ENCODE data around the gene ZBTB16.

The ZBTB16 gene

DNA sequence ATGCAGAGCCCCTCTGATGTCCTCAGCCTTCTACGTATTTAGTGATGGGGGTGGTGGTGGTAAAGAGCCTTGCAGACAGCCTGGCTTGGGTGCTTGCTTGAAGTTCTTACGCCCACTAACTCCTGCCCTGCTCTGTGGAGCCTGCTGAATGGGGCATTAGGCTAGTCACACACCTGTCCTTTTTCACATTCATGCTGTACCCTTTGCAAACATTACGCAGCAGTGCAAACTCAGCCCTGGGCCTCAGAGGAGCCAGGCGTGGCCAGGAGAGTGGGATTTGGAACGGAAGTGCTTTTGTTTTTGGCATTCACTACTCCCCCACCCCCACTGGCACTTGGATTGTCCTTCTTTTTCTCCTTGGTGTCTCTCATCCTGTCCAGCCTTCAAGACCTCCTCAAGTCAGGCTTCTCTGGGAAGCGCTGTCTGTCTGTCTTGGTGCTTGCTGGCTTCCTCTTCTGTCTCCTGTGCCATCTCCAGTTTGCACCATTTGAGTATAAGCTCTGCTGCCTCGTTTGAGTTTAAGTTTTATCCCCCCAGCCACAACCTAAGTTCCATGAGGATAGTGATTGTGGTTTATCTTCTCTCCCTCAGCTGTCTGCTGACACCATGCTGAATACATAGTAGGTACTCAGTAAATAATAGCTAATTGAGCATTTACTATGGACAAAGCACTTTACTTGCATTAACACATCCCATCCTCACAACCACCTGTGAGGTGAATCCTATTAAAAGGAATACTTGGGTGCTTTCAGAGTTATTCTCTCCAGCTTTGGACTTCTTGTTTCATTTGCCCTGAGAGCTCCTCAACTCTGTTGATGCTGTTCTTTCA lies 26.7 kb downstream of the ZBTB16 start:
- DNase-seq = peak; percentile 36

DNA sequence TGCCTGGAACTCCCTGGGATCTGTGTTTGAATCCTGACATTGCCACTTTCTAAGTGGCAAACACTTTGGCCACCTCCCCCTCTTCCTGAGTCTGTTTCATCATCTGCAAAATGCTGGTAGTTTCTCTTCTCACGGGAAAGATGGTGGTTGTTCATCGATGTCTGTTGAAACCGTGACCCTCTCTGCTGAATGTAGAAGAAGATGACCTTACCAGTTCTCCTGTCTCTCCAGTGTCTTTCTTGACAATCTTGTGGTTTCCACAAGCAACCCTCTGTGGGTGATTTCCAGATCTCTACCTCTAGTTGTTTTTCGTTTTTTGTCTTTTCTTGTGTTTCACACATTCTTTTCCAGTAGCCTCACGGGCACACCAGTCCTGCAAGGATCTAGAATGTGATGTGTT lies 27.5 kb downstream of the ZBTB16 start:
- DNase-seq = no peak

DNA sequence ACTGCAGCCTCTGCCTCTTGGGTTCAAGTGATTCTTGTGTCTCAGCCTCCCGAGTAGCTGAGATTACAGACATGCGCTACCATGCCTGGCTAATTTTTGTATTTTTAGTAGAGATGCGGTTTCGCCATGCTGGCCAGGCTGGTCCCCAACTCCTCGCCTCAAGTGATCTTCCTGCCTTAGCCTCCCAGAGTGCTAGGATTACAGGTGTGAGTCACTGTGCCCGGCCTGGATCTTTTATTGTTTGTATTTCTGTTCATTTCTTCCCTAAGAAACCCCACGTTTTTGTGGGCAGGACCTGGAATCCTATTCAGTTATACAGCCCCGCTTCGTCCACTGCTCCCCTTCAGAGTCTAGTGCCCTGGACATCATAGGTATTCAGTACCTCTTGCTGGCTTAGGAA lies 28.7 kb downstream of the ZBTB16 start:
- DNase-seq = no peak

DNA sequence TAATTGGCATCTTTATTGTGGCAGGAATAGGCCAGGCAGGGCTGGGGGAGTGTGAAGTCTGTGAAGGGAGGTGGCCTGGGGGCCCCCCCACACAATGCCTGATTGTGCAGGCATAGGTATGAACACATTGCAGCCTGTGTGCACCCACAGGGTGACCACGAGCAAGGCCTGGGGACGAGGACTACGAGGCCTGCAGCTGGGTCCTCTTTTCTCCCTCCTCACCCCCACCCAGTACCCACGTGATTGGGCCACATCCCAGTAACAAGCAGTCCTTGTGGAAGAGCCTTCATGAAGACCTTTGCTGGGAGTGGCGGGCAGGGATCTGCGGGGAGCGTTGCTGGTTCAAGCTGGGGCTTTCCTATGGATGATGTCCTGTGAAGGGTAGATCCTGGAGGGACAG lies 29.3 kb downstream of the ZBTB16 start:
- DNase-seq = no peak

DNA sequence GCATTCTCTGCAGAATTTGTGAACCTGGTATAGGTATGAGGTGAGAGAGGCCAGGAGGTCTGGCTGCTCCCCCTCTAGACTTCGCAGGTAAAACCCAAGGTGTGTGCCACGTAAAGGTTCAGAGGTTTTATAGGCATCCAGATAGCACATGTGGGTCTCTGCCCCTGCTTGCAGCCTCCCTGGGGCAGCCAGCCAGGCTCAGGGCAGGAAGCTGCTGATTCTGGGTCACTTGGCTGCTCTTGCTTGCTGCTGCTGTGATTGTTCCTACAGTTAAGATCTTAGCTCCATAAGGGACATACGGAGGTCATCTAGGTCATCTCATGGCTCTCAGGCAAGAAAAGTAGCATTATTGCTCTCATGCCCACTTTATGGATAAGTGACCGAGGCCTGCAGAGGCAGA lies 30.2 kb downstream of the ZBTB16 start:
- no peak for DNase-seq

DNA sequence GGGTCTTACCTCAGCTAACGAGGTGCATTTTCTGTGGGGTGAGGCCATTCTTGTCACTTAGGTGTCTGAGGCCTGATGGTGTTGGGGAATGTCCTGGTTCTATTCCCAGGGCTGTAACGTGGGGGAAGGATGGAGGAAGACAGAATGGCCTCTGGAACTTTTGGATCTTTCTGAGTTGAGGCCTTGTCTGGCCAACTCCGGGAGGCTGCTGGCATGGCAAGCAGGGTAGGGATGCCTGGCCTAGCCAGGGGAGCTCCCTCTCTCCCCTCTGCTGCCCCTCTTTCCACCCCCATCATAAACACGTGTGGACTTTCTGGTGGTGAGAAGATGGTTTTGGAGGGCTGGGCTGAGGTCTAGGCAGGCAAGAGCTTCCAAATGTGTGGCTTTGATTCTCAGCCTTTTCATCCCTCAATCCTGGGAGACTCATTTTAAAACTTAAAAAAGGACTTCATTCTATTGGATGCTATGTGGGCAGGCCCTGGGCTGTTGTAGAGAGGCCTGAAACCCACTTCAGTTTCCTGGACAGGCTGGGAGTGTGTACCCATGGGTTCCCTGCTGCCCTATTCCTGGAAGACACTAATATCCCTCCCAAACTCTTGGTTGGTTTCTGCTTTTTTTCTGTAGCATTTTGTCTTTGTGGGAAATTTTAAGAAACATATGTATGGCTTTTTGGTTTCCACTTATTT lies 30.9 kb downstream of the ZBTB16 start:
- DNase-seq = no peak

DNA sequence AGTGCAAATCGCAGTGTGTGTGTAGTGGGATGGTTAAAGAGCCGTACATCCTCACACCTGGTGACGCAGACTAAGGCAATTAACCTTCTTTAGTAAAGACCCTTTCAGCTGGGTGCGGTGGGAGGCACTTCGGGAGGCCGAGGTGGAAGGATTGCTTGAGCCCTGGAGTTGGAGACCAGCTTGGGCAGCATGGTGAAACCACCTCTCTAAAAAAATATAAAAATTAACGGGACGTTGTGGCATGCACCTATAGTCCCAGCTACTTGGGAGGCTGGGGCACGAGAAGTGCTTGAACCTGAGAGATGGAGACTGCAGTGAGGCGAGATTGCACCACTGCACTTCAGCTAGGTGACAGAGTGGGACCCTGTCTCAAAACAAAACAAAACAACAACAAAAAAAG lies 31.5 kb downstream of the ZBTB16 start:
- no peak for DNase-seq

DNA sequence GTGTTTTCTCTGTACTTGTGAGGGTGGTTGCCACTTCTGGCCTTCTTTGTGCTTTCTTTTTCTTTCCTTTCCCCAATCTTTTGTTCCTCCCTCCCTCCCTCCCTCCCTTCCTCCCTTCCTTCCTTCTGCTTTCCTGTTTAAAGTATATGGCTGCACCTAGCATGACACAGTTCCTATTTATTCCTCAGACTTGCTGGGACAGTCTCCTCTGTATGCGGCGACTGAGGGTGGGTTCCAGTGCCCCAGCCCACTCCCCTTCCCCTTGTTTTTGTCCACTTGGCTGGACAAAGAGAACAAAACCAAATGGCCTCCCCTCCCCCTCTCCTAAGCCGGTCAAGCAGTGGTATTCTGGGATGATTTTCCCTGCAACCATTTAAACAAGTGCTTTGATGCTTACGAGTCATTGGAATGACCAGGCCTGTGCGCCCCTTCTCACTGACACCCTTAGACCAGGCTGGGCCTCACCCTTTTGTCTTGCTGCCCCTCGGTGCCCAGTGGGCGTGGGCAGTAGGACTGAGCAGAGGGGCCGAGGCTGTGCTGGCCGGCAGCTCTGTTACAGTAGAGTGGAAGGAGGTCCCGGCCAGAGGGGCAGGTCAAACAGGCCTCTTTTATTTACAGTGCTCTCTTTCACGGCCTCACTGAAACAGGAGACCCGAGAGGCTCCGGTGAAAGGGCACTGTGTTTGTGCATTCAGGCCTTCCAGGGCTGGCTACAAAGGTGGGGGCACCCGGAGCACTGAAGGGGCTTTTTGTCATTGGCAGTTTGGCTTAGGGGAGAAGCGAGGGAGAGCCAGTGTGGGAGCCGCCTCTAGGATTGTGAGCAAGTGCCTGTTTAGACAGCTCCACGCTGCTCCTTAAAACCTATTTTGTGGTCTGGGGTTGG lies 32.2 kb downstream of the ZBTB16 start:
- no peak for DNase-seq

DNA sequence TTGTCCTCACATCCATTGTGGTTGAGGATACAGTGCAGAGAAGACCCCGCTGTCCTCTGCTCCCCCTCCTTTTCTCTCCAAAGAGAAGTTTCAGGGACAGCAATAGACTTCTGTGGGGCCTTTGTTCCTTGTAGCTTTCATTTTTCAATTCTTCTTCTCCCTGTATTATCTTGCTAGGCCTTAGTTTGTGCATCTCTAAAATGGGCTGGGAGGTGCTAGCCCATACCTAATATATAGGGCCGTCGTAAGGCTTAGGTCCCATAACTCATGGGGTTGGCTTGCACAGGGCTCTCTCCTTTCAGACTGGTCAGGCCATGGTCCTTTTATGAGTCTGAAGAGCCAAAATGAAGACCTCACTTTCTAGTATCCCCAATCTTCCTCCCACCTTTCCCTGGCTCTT lies 33.0 kb downstream of the ZBTB16 start:
- DNase-seq = no peak

DNA sequence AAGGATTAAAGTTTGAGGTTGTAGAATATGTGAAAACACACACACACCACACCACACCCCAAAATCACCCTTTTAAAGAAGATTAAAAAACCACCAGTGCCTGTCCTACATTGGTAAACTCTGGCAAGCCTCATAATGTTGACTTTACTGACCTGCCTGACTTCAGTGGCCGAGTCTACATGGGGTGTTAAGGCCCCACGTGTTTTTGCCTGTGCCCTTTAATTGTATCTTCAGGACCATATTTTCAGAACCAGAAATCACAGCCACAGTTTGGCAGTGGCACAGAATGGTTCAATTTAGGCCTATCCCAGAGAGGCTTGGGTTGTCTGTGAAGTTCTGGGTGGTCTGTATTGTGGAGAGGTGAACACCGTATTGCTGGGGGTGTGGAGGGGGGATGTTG lies 33.4 kb downstream of the ZBTB16 start:
- DNase-seq = no peak

DNA sequence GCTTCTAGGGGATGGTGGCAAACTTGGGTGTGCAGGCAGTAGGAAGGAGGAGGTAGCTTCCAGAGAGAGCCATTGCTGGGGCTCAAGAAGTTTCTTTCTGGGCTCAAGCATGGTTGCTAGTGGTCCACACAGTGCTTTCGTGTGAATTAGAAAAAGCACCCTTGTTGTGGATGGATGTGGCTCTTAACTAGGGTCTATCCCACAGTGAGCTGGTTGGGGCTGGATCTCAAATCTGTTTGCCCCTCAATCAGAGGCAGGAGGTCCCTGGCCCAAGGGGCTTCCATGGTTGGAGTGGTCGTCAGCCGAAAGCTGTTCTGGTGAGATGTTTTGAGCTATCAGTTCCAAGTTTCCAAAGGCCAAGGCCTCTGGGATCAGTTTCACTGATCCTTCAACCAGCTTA lies 35.0 kb downstream of the ZBTB16 start:
- DNase-seq = no peak

DNA sequence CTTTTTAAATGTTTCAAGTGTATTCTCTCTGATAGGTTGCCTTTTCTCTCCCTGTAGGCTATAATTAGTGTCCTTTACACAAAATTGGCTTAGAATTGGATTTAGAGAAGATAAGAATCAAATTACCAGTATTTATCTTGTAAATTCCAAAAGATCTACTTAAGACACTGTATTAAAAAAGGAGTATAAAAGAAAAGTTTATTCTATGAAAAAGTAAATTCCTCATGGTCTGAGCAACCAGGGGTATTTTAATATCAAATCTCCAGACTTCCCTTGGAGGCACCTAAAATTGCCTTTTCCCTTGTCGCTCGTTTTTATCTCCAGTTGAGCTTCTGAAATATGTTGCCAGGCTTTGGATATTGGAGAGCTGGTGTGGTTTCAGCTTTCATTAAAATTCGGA lies 36.4 kb downstream of the ZBTB16 start:
- DNase-seq = no peak

DNA sequence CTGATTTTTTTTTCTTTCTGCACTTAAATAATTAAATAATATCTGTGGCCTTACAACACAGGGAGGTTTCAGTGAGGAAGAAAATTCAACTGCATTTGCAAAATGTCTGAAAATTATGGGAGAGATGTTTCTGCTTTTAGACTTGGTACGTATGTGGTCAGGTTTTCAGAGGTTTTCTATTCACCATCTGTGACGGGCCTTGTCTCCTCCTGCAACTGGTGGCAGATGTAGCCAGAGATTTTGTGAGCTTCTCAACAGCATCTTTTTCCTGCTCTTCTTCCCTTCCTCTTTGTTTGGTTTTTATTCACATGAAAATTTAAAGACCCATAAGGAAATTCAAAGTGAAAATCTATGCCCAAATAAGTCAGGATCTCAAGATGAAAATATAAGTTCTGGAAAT lies 38.3 kb downstream of the ZBTB16 start:
- no peak for DNase-seq

DNA sequence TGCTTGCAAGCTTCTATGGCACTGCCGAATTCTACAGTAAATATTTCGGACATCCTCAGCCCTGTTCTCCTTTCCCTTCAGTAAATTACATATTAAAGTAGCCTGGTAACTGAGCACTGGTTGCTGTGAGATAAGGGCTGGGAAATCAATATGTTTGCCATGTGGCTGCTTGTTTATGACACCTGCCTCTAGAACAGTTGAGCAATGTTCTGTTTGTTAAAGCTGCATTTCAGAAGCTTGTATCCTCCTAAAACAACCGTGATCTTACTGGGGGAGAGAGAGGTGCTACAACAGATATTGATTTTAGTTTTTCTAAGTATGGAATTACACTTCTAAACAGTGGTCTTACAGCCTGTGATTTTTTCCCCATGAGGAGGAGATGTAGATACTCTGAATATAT lies 39.4 kb downstream of the ZBTB16 start:
- peak; percentile 60 for DNase-seq

DNA sequence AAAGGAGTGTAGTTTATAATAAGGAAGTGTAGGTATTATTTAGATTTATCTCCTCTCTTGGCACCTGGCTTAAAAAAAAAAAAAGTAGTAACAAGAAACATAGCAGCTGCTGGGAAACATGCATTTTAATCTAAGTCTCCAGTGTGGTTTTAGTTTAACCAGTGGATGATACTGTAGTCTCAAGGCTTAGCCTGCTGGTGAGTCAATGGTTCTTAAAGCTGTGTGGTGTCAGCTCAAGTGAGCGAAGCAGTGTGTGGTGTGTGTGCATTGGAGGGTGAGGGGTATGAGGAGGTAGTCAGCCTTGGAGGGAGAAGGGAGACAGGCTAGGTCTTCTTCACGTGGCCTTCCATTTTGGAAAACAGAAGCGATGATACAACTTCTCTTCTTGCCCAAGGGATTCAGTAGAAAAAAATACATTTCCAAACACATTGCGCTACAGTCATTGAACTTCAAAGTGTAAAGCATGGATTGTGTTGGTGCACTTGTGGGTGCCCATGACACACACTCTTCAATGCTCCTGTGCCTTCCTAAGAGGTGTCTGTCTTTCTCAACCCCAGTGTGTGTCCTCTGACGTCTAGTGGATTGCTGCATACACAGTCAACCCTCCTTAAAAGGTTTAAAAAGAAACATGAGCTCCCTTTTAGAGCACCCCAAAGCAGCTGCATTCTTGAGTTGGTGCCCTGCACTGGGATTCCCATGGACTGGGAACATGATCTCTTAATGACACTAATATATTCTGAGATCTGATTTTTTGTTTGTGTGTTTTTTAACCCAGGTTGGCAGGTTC lies 40.1 kb downstream of the ZBTB16 start:
- DNase-seq = no peak

DNA sequence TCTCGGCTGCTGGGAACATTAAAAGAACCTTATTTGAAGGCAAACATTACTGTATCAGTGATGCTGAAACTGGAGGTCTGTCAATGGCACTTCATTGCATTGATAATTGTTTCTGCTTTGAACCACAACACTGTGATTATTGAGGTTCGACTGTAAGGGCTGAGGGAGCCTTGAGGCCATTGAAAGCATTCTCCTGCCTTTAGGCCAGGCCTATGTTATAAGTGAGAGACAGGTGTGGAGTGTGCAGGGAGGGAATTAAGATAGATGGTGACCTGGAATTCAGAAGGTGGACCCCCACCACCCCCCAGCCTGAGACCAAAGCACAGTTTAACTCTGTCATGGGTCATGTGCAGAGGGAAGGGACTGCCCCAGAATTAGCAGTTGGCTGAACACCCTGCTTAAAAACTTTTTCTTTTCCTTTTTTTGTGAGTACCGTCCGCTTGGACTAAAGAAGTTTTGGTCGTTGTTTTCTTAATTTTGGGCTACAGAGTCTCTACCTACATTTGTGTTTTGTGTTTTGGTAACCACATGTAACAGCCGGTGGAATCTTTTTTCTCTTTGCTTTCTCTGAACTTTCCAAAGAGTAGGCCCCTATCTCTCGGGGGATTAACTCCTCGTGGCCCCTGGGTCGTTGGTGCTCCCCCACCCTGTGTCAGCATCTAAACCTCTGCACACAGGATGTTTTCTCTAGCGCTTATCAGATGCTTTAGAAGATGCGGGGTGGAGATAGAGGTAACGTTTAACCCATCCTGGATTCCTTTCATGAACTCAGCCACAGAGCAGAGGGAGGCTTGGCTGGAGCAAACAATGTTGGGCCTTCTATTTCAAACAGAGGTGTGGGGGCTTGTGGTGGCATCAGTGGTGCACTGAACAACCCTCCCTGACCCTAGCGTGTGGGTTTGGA lies 43.7 kb downstream of the ZBTB16 start:
- no peak for DNase-seq

DNA sequence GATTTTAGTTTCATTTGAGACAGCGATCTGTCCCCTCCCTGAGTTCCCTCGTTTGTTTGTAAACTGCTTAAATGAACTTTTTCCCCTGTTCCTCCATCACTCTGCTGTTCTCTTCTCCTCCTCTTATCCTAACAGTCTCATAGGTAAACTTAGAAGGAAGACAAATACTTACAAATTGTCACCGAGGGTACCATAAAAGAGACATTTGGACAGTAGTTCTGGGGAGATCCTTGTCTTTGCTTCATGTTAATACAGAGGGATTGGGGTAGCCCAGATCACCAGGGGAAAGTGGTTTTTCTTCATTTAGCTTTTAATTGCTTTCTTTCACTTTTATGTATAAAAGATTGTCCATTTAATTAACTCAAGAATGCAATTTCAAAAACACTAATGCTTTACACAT lies 46.1 kb downstream of the ZBTB16 start:
- no peak for DNase-seq

DNA sequence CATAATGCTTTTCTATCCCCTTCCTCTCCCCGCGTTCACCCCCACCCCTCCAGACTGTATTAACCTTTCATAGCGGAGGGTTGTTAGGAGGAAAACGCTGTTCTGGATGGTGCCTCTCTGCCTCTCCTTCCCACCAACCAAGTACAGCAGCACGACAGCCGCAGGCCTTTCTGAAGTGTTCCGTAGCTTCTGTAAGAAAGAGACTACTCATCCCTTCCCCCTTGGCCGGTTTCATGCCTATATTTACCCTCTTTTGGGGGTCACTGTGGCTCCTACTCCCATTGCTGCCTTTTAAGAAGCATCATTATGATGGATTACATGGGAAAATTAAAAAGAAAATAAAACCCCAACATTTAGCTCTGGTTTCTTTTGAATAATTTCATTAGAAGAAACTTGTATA lies 46.5 kb downstream of the ZBTB16 start:
- DNase-seq = no peak

DNA sequence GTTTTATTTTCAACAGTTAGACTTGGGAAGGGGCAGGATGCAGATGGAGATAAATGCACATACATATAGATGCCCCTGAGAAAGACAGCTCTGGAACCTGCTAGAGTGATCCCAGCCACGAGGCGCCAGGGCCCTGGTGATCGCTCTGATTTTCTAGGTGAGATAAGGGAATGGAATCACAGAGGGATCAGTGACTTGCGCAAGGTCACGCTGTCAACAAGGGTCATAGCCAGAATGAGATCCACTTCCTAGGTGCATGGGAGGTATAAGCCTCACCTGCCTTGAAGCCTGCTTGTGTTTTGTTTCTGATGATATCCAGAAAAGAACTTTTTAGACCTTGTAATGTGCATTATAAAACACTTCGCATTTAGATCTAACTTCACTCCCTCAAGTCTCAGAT lies 47.5 kb downstream of the ZBTB16 start:
- no peak for DNase-seq

DNA sequence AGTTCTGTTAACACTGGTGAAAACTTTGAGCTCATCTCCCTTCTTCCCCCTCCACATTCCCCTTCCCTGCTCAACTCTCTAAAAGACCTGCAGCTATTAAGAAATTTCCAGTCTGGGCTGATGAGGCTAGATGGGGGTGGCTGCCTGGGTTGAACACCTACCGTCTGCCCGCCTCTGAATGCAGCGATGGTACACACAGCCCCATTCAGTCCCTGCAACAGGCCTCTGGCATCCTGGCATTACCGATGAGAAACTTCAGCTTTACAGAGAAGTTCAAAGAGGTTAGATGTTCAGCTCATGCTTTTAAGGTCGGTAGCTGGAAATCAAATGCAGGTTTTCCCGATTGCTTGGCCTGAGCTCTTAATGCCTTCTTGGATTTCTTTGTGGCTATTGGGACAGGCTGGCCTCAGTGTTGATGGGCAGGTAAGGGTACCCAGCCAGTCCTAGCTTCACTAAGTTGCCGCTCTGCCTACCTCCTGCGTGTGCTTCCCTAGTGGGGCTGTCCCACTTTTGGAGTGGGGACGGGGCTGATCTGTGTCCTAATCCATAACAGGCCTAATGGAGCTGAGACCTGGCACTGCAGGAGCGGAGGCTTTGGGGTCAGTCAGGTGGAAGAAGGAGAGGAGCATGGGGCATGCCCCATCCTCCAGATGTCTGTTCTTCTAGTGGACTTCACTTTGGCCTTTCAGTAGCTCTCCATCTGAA lies 49.1 kb downstream of the ZBTB16 start:
- DNase-seq = no peak

Data from NCI-H1417 treated with DMSO at 0.1 percent for 48 hours (cell line).